ENCODE results near the gene PCYOX1L.

The PCYOX1L gene

DNA sequence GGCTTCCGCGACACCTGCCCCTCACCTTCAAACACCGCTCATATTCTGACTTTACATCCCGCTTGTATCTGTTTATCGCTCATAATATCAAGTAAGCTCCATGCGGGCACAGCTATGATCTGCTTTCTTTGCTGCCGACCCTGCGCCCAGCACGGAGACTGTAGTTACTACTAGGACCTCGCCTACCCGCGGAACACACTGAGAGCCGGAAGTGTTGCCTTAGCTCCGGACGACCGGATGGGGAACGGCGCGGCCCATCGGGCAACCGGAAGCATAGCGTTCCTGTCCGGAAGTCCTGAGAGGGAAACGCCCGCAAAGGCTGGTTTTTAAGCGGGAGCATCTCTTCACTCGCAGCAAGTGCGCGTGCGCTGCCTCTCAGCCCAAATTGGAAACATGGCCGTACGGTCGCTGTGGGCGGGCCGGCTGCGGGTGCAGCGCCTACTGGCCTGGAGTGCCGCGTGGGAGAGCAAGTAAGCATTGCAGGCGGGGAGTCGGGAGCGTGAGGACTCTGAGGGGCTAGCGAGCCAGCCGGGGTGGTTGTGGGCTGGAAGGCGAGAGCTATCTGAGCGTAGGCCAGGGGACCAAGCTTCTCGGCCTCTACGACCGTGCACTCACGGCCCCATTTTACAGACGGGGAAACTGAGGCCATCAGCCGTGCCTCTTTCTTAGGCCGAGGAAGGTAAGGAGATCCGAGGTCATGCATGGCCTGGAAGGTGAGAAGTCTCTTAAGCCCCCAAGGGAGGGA is 12.5 kb upstream of the PCYOX1L start, which contains the start of gene GRPEL2:
TSS of gene GRPEL2 (plus strand) at position 353 of the 745 bp plus-strand sequence. CDS start at position 394, 41 bp downstream.
- Histone ChIP-seq H3K4me2 (peak within 1 kb of the TSS; percentile 76 to 96 (median 91)), H3K27ac (peak within 1 kb of the TSS; percentile 66 to 95 (median 90); a peak in 21 of 22 replicates), H3K9me3 (replicated peaks in 1 of 11) (no peaks in the 10 kb centered on the region), H3K9ac (peak within 1 kb of the TSS; percentile 83 to 94 (median 87)), H4K20me1 (peaks cover 0 to 3% (median 0%) of the 10 kb centered on the region in 11 experiments; a peak in 1 of 22 replicates), H3K4me3 (peak within 1 kb of the TSS; percentile 74 to 95 (median 89)), H3K36me3 (peaks cover 28 to 42% (median 33%) of the 10 kb centered on the region in 11 experiments), H3K4me1 (peaks cover 56 to 66% (median 61%) of the 10 kb centered on the region in 10 experiments), H3K27me3 (no peaks in the 10 kb centered on the region)
- peak in 1 of 11 experiments; percentile 2; a peak in 1 of 22 replicates for TF ChIP-seq Cebpa-rat (IDR thresholded peaks at IDR 0.05)

DNA sequence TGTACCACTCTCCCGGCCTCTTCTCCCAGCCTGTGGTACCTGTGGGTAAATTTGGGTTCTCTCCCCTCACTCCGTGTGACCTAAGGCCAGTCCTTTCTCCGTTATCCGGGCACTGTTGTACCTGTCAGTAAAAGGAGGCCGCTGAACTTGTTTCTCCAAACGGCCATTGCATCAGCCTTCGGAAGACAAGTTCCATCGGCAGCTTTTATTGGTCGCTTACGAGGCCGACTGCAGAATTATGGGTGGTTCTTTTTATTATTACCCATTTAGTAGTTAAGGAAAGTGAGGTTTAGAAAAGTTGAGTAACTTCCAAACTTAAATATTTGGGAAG is 12.0 kb upstream of the PCYOX1L start:
- peak overlapping the region; percentile 66 to 95 (median 90); a peak in 21 of 22 replicates for H3K27ac ChIP-seq

DNA sequence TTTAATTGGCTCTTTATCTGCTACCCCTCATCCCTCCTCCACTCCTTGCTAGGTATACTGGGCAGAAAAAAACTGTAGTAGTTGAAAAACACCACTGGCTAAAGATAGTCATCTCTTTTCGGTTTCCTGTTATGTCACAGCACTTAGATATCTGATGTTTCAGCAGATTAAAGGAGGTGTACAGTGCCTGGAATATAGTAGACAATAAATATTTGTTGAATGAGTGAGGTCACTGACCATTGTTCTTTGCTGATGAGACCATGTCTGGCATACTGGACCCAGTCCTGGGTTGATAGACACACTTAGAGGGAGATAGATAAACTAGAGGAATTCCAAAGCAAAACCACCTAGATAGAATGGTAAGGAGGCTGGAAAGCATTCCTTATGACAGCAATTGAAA is 9.3 kb upstream of the PCYOX1L start:
- Histone ChIP-seq H3K36me3 (peaks cover 60 to 66% (median 63%) of the 10 kb centered on the region in 11 experiments), H3K4me3 (peak overlapping the region in 6 of 10 experiments; percentile 8 to 95 (median 88); a peak in 6 of 20 replicates), H3K9me3 (replicated peaks in 1 of 11) (no peaks in the 10 kb centered on the region), H4K20me1 (peaks cover 0 to 18% (median 4%) of the 10 kb centered on the region in 11 experiments; a peak in 6 of 22 replicates), H3K27ac (peak overlapping the region in 3 of 11 experiments; percentile 12 to 55 (median 51); a peak in 3 of 22 replicates), H3K9ac (peak overlapping the region in 1 of 11 experiments; percentile 30; a peak in 3 of 22 replicates), H3K27me3 (no peaks in the 10 kb centered on the region), H3K4me1 (peaks cover 43 to 68% (median 61%) of the 10 kb centered on the region in 10 experiments), H3K4me2 (peak overlapping the region; percentile 64 to 96 (median 89); a peak in 21 of 22 replicates)
- TF ChIP-seq Cebpa-rat (IDR thresholded peaks at IDR 0.05): no peak

More for the DNA sequence above, 12.0 kb upstream of the PCYOX1L start:
- Histone ChIP-seq H3K4me2 (peak overlapping the region; percentile 76 to 96 (median 91)), H3K4me1 (peaks cover 56 to 66% (median 61%) of the 10 kb centered on the region in 10 experiments), H3K27me3 (no peaks in the 10 kb centered on the region), H3K36me3 (peaks cover 33 to 42% (median 37%) of the 10 kb centered on the region in 11 experiments), H3K9me3 (replicated peaks in 1 of 11) (no peaks in the 10 kb centered on the region), H4K20me1 (peaks cover 0 to 3% (median 0%) of the 10 kb centered on the region in 11 experiments; a peak in 2 of 22 replicates), H3K4me3 (peak overlapping the region; percentile 74 to 95 (median 89)), H3K9ac (peak overlapping the region; percentile 83 to 94 (median 87))
- no peak for TF ChIP-seq Cebpa-rat (IDR thresholded peaks at IDR 0.05)

DNA sequence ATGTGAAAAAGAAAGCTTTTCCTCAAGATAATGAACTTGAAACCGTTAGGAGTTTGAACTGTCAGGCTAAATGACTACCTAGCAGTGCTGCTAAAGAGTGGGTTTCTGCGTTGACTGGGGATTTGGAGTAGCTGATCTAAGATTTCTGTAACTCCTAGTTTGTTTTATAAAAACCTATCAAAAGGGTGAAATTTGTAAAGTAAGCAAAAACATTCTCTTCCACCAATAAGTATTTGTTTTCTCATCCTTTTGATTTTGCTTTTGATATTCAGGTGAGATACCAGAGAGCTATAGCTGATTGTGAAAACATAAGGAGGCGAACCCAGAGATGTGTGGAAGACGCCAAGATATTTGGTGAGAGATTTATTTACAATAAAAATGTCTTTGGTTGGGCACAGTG is 8.5 kb upstream of the PCYOX1L start:
- Histone ChIP-seq H3K4me1 (peaks cover 34 to 68% (median 61%) of the 10 kb centered on the region in 10 experiments), H3K4me3 (no peak overlapping the region), H3K36me3 (peaks cover 68 to 74% (median 72%) of the 10 kb centered on the region in 11 experiments), H3K4me2 (no peak overlapping the region), H3K27ac (0 out of 22 replicates have a peak overlapping the region, but pooled peaks of 1 of the 11 experiments have one; percentile 55), H3K9ac (no peak overlapping the region), H4K20me1 (peaks cover 0 to 27% (median 4%) of the 10 kb centered on the region in 11 experiments; a peak in 6 of 22 replicates), H3K27me3 (no peaks in the 10 kb centered on the region), H3K9me3 (replicated peaks in 1 of 11) (no peaks in the 10 kb centered on the region)
- TF ChIP-seq Cebpa-rat (IDR thresholded peaks at IDR 0.05): no peak

DNA sequence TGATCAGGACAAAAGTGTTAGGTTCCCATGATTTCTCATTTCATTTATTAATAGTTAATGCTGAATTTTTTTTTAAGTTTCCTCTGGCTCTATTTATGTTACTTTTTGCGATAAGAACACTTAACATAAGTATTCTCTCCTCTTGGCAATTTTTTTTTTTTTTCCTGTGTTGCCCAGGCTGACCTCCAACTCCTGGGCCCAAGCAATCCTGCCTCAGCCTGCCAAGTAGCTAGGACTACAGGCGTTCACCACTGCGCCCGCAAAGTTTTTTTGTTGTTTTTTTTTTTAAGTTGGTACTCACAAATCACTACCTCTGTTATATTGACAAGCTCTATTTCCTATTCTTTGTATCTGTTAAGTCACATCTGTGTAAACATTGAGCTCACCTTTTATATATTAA is 5.7 kb upstream of the PCYOX1L start:
- no peak overlapping the region for H3K27ac ChIP-seq
- H4K20me1 ChIP-seq: peaks cover 0 to 29% (median 4%) of the 10 kb centered on the region in 11 experiments; a peak in 6 of 22 replicates
- peaks cover 20 to 60% (median 48%) of the 10 kb centered on the region in 10 experiments for H3K4me1 ChIP-seq
- H3K9me3 ChIP-seq (replicated peaks in 1 of 11): no peaks in the 10 kb centered on the region
- no peak overlapping the region for H3K4me3 ChIP-seq
- no peak overlapping the region for H3K9ac ChIP-seq
- no peaks in the 10 kb centered on the region for H3K27me3 ChIP-seq
- peaks cover 78 to 93% (median 86%) of the 10 kb centered on the region in 11 experiments for H3K36me3 ChIP-seq
- no peak for TF ChIP-seq Cebpa-rat (IDR thresholded peaks at IDR 0.05)
- H3K4me2 ChIP-seq: no peak overlapping the region; a peak in 1 of 22 replicates

DNA sequence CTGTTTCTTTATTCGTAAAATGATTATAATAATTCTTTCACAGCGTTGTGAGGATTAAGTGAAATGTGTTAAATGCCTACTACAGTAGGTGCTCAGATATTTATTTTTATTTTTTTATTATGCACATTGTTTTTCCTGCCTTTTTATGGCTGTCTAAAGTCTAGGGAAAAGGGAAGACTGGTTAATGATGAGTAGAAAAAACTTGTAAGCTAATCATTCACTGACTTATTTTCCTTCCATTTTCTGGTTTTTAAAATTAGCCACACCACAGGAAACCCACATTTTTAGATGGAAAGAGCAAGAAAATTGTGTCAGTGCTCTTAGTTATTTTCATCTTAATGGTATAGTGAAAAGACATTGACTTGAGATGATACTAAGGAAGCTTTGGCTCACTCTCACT is 3.9 kb upstream of the PCYOX1L start:
- H3K27me3 ChIP-seq: no peaks in the 10 kb centered on the region
- peak overlapping the region in 10 of 11 experiments; percentile 0 to 67 (median 56); a peak in 18 of 22 replicates for H3K4me2 ChIP-seq
- no peak overlapping the region for H3K27ac ChIP-seq
- no peak overlapping the region for H3K4me3 ChIP-seq
- no peak for TF ChIP-seq Cebpa-rat (IDR thresholded peaks at IDR 0.05)
- H3K9ac ChIP-seq: no peak overlapping the region
- H3K9me3 ChIP-seq (replicated peaks in 1 of 11): no peaks in the 10 kb centered on the region
- peaks cover 64 to 75% (median 70%) of the 10 kb centered on the region in 11 experiments for H3K36me3 ChIP-seq
- peaks cover 0 to 29% (median 4%) of the 10 kb centered on the region in 11 experiments; a peak in 6 of 22 replicates for H4K20me1 ChIP-seq
- H3K4me1 ChIP-seq: peaks cover 12 to 51% (median 41%) of the 10 kb centered on the region in 10 experiments

DNA sequence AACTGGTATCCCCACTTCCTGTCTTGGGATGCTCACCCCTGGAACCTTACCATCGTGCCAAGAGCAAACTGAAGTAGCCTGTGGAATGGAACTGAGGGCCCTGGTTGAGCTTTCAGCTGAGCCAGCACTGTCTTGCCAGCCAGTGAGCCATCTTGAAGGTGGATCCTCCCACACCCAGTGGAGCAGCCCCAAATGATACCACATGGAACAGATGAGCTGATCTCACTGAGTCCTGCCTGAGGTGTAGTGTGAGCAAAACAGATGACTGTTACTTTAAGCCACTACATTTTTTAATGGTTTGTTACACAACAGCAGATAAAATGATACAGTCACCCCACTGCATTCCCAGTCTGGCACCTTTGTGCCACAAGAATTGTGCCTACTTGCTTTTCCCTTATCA is 2.2 kb upstream of the PCYOX1L start:
- Histone ChIP-seq H3K27me3 (no peaks in the 10 kb centered on the region), H4K20me1 (peaks cover 0 to 29% (median 6%) of the 10 kb centered on the region in 11 experiments; a peak in 9 of 22 replicates), H3K9ac (no peak overlapping the region), H3K4me1 (peaks cover 30 to 65% (median 56%) of the 10 kb centered on the region in 10 experiments), H3K27ac (no peak overlapping the region), H3K4me2 (no peak overlapping the region), H3K36me3 (peaks cover 46 to 57% (median 53%) of the 10 kb centered on the region in 11 experiments), H3K9me3 (replicated peaks in 1 of 11) (no peaks in the 10 kb centered on the region), H3K4me3 (no peak overlapping the region)
- TF ChIP-seq Cebpa-rat (IDR thresholded peaks at IDR 0.05): no peak

DNA sequence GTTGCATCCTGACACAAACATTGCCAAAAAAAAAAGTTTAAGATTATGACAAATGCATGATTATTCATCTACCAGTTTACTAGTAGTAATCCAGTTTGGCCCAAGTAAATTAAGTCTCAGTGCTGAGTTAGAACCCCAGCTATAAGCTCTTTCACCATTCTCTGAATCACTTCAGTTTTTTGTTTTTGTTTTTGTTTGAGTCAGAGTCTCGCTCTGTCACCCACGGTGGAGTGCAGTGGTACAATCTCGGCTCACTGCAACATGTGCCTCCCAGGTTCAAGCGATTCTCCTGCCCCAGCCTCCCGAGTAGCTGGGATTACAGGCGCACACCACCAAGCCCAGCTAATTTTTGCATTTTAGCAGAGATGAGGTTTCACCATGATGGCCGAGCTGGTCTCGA is 1.5 kb upstream of the PCYOX1L start:
- Histone ChIP-seq H3K27me3 (no peaks in the 10 kb centered on the region), H3K4me1 (peaks cover 37 to 72% (median 59%) of the 10 kb centered on the region in 10 experiments), H3K9me3 (replicated peaks in 1 of 11) (no peaks in the 10 kb centered on the region), H3K27ac (peak overlapping the region in 1 of 11 experiments; percentile 87; a peak in 1 of 22 replicates), H3K4me2 (peak overlapping the region in 4 of 11 experiments; percentile 61 to 93 (median 84); a peak in 4 of 22 replicates), H3K4me3 (no peak overlapping the region), H4K20me1 (peaks cover 0 to 29% (median 8%) of the 10 kb centered on the region in 11 experiments; a peak in 9 of 22 replicates), H3K9ac (no peak overlapping the region), H3K36me3 (peaks cover 39 to 50% (median 46%) of the 10 kb centered on the region in 11 experiments)
- TF ChIP-seq Cebpa-rat (IDR thresholded peaks at IDR 0.05): no peak

DNA sequence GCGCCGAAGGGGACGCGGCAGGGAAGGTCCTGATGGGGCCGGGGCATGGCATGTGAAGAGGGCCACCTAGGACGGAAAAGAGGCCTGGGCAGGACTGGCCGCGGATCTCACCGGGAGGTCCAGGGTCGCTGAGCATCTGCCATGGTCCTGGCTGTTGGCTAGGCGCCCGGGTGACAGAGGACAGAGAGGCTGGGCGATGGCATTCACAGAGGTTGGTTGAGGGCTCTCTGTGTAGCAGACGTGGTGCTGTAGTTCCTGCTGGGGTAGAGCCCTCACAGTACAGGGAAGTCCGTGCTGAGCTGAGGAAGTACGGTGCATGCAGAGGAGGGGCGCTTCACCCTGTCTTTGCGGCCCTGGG is 427 bp downstream of the PCYOX1L start:
- Histone ChIP-seq H3K9me3 (replicated peaks in 1 of 11) (no peaks in the 10 kb centered on the region), H3K4me1 (peaks cover 43 to 59% (median 50%) of the 10 kb centered on the region in 10 experiments), H3K36me3 (peaks cover 21 to 37% (median 29%) of the 10 kb centered on the region in 11 experiments), H3K4me3 (peak overlapping the region; percentile 84 to 98 (median 91)), H3K27ac (peak overlapping the region; percentile 59 to 94 (median 87)), H3K9ac (peak overlapping the region; percentile 83 to 94 (median 89)), H3K27me3 (no peaks in the 10 kb centered on the region), H3K4me2 (peak overlapping the region; percentile 82 to 97 (median 93)), H4K20me1 (peaks cover 0 to 25% (median 4%) of the 10 kb centered on the region in 11 experiments; a peak in 8 of 22 replicates)
- TF ChIP-seq Cebpa-rat (IDR thresholded peaks at IDR 0.05): no peak

All from BLaER1 treated with 17β-estradiol and CSF1 and Interleukin-3, amounts not matched to agents 10 nM and 100 nM (cell line).